Right renal pelvis (tissue), 4 donors: ENCODE data around the gene PPP3R1. TPM values are rescaled to one million over a fixed set of nuclear protein-coding genes. Genes with fewer than 3 reads are reported as not detected.

Source experiments
- DNase-seq, 4 donors: peaks; one replicate each; pipeline ENCODE4 v3.0.0-alpha.2; 2013; ENCODE audit warnings: low read depth in 4 of 4, low spot score in 3 of 4, missing footprints in 1 of 4
- polyA plus RNA-seq, 4 donors: library from polyadenylated mRNA; unstranded; fragments of 120-200 nt; gene quantifications; one replicate each; pipeline ENCODE4 v1.2.1, GENCODE V29; 2013; ENCODE audit not compliant: insufficient read length in 4 of 4

PPP3R1 gene
- polyA plus RNA-seq, 4 donors: 51.8 to 72.6 (median 65.8) TPM

GRCh38 chr2:68157002-68157401 lies 95.3 kb downstream of the PPP3R1 start:
- peak in 2 of 4 donors; percentile 7 to 10 for DNase-seq

GRCh38 chr2:68156419-68156818 lies 95.9 kb downstream of the PPP3R1 start:
- peak in 1 of 4 donors; percentile 3 for DNase-seq

GRCh38 chr2:68155618-68156017 lies 96.7 kb downstream of the PPP3R1 start:
- DNase-seq: no peak

- no peak for DNase-seq
These were observed 99.5 kb downstream of the PPP3R1 start for GRCh38 chr2:68152681-68153347.

- DNase-seq: no peak
These were observed 101.3 kb downstream of the PPP3R1 start for GRCh38 chr2:68151037-68151436.

- DNase-seq: no peak
These were observed 110.5 kb downstream of the PPP3R1 start for GRCh38 chr2:68141875-68142274.

GRCh38 chr2:68135448-68136320 lies 116.6 kb downstream of the PPP3R1 start:
- DNase-seq: no peak

- no peak for DNase-seq
These were observed 117.8 kb downstream of the PPP3R1 start for GRCh38 chr2:68134554-68134953.

- DNase-seq: no peak
These were observed 118.2 kb downstream of the PPP3R1 start for GRCh38 chr2:68134120-68134519.

Other genes with a start within 250 kb of the PPP3R1 start
- gene C1D, start 189.5 kb downstream of the PPP3R1 start, polyA plus RNA-seq: 10 to 100 TPM; 53.8 to 64.0 (median 57.7) TPM
- gene PNO1, start 94.6 kb downstream of the PPP3R1 start, polyA plus RNA-seq: 10 to 100 TPM; 16.3 to 18.7 (median 17.0) TPM
- 10 to 100 TPM; 22.4 to 26.9 (median 25.0) TPM for gene CNRIP1, start 67.4 kb upstream of the PPP3R1 start, polyA plus RNA-seq
- gene PLEK, start 112.8 kb upstream of the PPP3R1 start, polyA plus RNA-seq: 10 to 100 TPM in 1 of 4 donors, 1 to 10 TPM in 3; 3.9 to 10.5 (median 6.6) TPM
- gene FBXO48, start 214.8 kb upstream of the PPP3R1 start, polyA plus RNA-seq: 1 to 10 TPM; 1.6 to 2.3 (median 2.2) TPM
- gene APLF, start 215.1 kb upstream of the PPP3R1 start, polyA plus RNA-seq: 1 to 10 TPM; 3.2 to 5.2 (median 4.1) TPM